MM.1S (cell line): Measurements from ENCODE around the gene DGLUCY.

Source experiments
- DNase-seq: peaks from one replicate; pipeline ENCODE4 v3.0.0-alpha.2; 2015
- H2AFZ ChIP-seq: fragments of 300-600 bp; sonication (generic); 2 replicates; pipeline ENCODE4 v1.6.0; 2016; ENCODE audit warnings: antibody characterized with exemption, low read length
- H3F3A ChIP-seq: fragments of 300-600 bp; sonication (generic); 2 replicates; pipeline ENCODE4 v1.6.1; 2016; ENCODE audit warnings: mild to moderate bottlenecking, antibody characterized with exemption, low read length, moderate library complexity, mixed read lengths; ENCODE audit not compliant: insufficient read depth
- H3K27ac ChIP-seq: fragments of 300-600 bp; sonication (generic); 2 replicates; pipeline ENCODE4 v1.5.1; 2016; ENCODE audit warnings: mild to moderate bottlenecking, low read length
- H3K27me3 ChIP-seq: fragments of 300-600 bp; sonication (generic); replicated peaks from 2 replicates; pipeline ENCODE4 v1.6.0; 2016; ENCODE audit warnings: low read length; ENCODE audit not compliant: insufficient read depth
- H3K36me3 ChIP-seq: fragments of 300-600 bp; sonication (generic); replicated peaks from 2 replicates; pipeline ENCODE4 v1.6.1; 2016; ENCODE audit warnings: mild to moderate bottlenecking, low read length, mixed read lengths; ENCODE audit not compliant: insufficient read depth
- H3K4me1 ChIP-seq: fragments of 300-600 bp; sonication (generic); 2 replicates; pipeline ENCODE4 v1.6.1; 2016; ENCODE audit warnings: low read length, mixed read lengths
- H3K4me2 ChIP-seq: fragments of 300-600 bp; sonication (generic); 2 replicates; pipeline ENCODE4 v1.6.0; 2016; ENCODE audit warnings: low read depth, low read length
- H3K4me3 ChIP-seq: fragments of 300-600 bp; sonication (generic); 2 replicates; pipeline ENCODE4 v1.5.1; 2016; ENCODE audit warnings: low read length, mixed read lengths
- H3K79me2 ChIP-seq: fragments of 300-600 bp; sonication (generic); 2 replicates; pipeline ENCODE4 v1.6.1; 2016; ENCODE audit warnings: mixed run types, low read length, mixed read lengths
- H3K9ac ChIP-seq: fragments of 300-600 bp; sonication (generic); 2 replicates; pipeline ENCODE4 v1.6.1; 2016; ENCODE audit warnings: low read length, mixed read lengths
- H3K9me2 ChIP-seq: fragments of 300-600 bp; sonication (generic); replicated peaks from 2 replicates; pipeline ENCODE4 v1.6.1; 2016; ENCODE audit warnings: mild to moderate bottlenecking, low read length, mixed read lengths; ENCODE audit not compliant: insufficient read depth
- H3K9me3 ChIP-seq: fragments of 300-600 bp; sonication (generic); replicated peaks from 2 replicates; pipeline ENCODE4 v1.6.1; 2016; ENCODE audit warnings: mild to moderate bottlenecking, low read length, mixed read lengths; ENCODE audit not compliant: insufficient read depth
- H4K20me1 ChIP-seq: fragments of 300-600 bp; sonication (generic); 2 replicates; pipeline ENCODE4 v1.6.1; 2016; ENCODE audit warnings: mild to moderate bottlenecking, low read length, moderate library complexity, mixed read lengths; ENCODE audit not compliant: insufficient read depth
- EZH2 ChIP-seq: fragments of 300-600 bp; sonication (generic); optimal IDR thresholded peaks from 2 replicates; pipeline ENCODE3; 2017; ENCODE audit warnings: low read depth, mild to moderate bottlenecking, antibody characterized with exemption, low read length, mixed read lengths
- EZH2phosphoT487 ChIP-seq: fragments of 300-600 bp; sonication (generic); IDR thresholded peaks from 2 replicates; pipeline ENCODE4 v1.6.1; 2018; ENCODE audit warnings: antibody characterized with exemption, low read length
- TF ChIP-seq, protein P1 (sequence below): fragments of 300-600 bp; sonication (generic); IDR thresholded peaks from 2 replicates; pipeline ENCODE4 v1.5.1; 2016; ENCODE audit warnings: antibody characterized with exemption, low read length, mixed read lengths

DGLUCY gene

DNA sequence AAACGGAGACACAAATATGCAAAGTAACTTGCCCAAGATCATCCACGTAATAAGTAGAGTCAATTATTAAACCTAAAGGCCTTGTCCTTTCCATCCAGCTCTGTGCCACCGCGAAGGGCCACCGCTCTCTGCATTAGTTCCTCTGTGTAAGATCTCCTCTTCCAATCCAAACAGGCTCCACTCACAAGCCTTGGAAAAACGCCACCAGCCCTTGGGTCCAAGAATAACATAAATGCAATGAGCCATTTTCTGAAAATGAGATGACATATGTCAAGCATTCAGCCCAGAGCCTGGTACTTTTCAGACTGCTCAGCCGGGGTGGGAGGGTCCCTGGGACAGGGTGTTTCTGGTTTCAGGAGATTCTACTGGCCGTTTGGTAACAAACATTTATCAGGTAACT lies 30.0 kb downstream of the DGLUCY start:
- H3K4me3 ChIP-seq, result no peak overlapping the region
- no peaks in the 10 kb centered on the region for H3K9me2 ChIP-seq
- no peak overlapping the region for H3K4me2 ChIP-seq
- peaks cover 18% of the 10 kb centered on the region for H3K79me2 ChIP-seq
- no peaks in the 10 kb centered on the region; the same call in 1 of the 2 replicates for H3K36me3 ChIP-seq
- no peaks in the 10 kb centered on the region for H3K9me3 ChIP-seq
- TF ChIP-seq EZH2 (no peak), EZH2phosphoT487 (no peak)
- TF ChIP-seq, protein P1, sequence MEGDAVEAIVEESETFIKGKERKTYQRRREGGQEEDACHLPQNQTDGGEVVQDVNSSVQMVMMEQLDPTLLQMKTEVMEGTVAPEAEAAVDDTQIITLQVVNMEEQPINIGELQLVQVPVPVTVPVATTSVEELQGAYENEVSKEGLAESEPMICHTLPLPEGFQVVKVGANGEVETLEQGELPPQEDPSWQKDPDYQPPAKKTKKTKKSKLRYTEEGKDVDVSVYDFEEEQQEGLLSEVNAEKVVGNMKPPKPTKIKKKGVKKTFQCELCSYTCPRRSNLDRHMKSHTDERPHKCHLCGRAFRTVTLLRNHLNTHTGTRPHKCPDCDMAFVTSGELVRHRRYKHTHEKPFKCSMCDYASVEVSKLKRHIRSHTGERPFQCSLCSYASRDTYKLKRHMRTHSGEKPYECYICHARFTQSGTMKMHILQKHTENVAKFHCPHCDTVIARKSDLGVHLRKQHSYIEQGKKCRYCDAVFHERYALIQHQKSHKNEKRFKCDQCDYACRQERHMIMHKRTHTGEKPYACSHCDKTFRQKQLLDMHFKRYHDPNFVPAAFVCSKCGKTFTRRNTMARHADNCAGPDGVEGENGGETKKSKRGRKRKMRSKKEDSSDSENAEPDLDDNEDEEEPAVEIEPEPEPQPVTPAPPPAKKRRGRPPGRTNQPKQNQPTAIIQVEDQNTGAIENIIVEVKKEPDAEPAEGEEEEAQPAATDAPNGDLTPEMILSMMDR, result no peak
- H3K27ac ChIP-seq, result no peak overlapping the region
- no peak for DNase-seq
- peaks cover 6% of the 10 kb centered on the region; the same call in 1 of the 2 replicates for H3K4me1 ChIP-seq
- no peaks in the 10 kb centered on the region for H4K20me1 ChIP-seq
- no peak overlapping the region for H3K9ac ChIP-seq
- peaks cover 10% of the 10 kb centered on the region; the same call in 1 of the 2 replicates for H3F3A ChIP-seq
- H2AFZ ChIP-seq, result no peak overlapping the region
- no peaks in the 10 kb centered on the region for H3K27me3 ChIP-seq

GRCh38 chr14:91144425-91145145 lies 30.7 kb downstream of the DGLUCY start:
- TF ChIP-seq EZH2 (no peak), EZH2phosphoT487 (no peak)
- TF ChIP-seq, protein P1, result no peak
- no peaks in the 10 kb centered on the region for H4K20me1 ChIP-seq
- peaks cover 18% of the 10 kb centered on the region for H3K79me2 ChIP-seq
- no peaks in the 10 kb centered on the region for H3K9me3 ChIP-seq
- no peak overlapping the region for H3K4me3 ChIP-seq
- H3K9me2 ChIP-seq, result no peaks in the 10 kb centered on the region
- no peaks in the 10 kb centered on the region for H3K27me3 ChIP-seq
- H3K27ac ChIP-seq, result no peak overlapping the region
- DNase-seq, result no peak
- peaks cover 10% of the 10 kb centered on the region; the same call in 1 of the 2 replicates for H3F3A ChIP-seq
- no peak overlapping the region for H2AFZ ChIP-seq
- no peaks in the 10 kb centered on the region for H3K36me3 ChIP-seq
- no peak overlapping the region for H3K9ac ChIP-seq
- no peak overlapping the region for H3K4me2 ChIP-seq
- peaks cover 5% of the 10 kb centered on the region; the same call in 1 of the 2 replicates for H3K4me1 ChIP-seq

DNA sequence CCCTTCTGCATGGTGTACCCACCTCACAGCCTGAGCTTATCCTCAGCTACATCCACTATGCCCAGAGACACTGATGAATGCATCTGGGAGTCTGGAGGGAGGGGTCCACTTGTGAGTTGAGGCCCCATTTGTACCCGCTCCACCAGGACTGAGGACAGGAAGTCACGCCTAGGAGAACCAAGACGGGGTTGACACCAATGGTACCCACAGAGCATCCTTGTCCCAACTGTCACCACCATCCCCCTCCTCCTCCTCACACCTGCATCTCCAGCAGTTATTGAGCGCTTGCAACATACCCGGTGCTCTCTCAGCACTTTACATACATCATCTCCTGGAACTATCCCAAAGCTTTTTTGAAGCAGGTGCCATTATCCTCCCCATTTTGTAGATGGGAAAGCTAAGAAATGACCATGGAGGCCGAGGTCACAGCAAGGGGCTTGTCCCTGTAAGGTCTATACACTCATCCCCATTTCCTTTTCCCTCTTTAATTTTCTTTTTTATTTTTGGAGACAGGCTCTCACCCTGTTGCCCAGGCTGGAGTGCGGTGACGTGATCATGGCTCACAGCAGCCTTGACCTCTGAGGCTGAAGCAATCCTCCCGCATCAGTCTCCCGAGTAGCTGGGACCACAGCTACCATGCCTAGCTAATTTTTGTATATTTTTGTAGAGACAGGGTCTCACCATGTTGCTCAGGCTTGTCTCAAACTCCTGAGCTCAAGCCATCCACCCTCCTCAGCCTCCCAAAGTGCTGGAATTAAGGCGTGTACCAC lies 31.7 kb downstream of the DGLUCY start:
- no peak for DNase-seq
- no peak overlapping the region for H2AFZ ChIP-seq
- H3K9ac ChIP-seq, result no peak overlapping the region
- TF ChIP-seq EZH2phosphoT487 (no peak), EZH2 (no peak)
- TF ChIP-seq, protein P1, result no peak
- H3K4me2 ChIP-seq, result no peak overlapping the region
- H3K79me2 ChIP-seq, result peaks cover 13% of the 10 kb centered on the region
- no peaks in the 10 kb centered on the region for H3K27me3 ChIP-seq
- H3K9me2 ChIP-seq, result no peaks in the 10 kb centered on the region
- H3K4me3 ChIP-seq, result no peak overlapping the region
- H3F3A ChIP-seq, result peaks cover 10% of the 10 kb centered on the region; the same call in 1 of the 2 replicates
- no peaks in the 10 kb centered on the region for H3K9me3 ChIP-seq
- no peaks in the 10 kb centered on the region; the same call in 1 of the 2 replicates for H3K4me1 ChIP-seq
- H3K27ac ChIP-seq, result no peak overlapping the region
- H3K36me3 ChIP-seq, result no peaks in the 10 kb centered on the region
- H4K20me1 ChIP-seq, result no peaks in the 10 kb centered on the region
